ENCODE data around the gene AGPAT2.

Gene AGPAT2

GRCh38 chr9:136686534-136686793, 793 bp downstream of the AGPAT2 start:
- DNase-seq, result no peak

DNA sequence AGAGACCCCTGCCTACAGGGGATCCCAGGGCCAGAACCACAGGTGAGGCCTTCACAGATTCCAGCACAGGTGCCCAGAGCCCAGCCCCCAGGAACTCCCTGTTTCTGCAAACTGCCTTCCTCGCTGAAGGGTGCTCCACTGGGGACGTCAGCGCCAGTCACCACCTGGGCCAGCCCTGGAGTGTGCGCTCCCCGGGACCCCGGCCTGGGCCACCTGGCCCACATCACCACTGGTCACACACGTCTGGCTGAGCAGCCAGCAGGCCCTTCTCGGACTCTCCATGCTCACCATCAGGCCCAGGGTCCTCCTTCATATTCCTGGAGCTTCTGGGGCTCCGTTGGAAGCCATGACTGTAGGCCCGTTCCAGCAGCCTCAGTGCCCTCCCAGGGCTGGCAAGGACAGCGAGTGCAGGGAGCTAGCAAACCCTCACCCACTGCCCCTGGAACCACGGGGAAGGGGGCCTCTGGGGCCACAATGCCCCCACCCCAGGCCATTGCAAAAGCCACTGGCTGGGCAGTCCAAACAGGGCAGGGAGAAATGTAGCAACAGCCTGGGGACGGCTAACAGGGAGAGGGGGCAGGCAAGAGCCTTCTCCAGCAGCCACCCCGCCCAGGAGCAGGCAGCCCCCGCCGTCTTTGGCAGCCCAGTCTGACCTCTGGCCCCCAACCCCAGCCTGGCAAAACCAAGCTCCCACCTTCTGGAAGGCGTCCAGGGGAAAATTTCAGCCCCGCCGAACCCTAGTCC, 1.3 kb downstream of the AGPAT2 start:
- DNase-seq, result no peak

- no peak for DNase-seq
Measured at GRCh38 chr9:136685216-136685615, 2.0 kb downstream of the AGPAT2 start.

GRCh38 chr9:136684799-136685198, 2.5 kb downstream of the AGPAT2 start:
- DNase-seq, result no peak

- no peak for DNase-seq
Measured at GRCh38 chr9:136684339-136684738, 2.9 kb downstream of the AGPAT2 start.

- DNase-seq, result no peak
Measured at GRCh38 chr9:136683755-136684154, 3.5 kb downstream of the AGPAT2 start.

DNA sequence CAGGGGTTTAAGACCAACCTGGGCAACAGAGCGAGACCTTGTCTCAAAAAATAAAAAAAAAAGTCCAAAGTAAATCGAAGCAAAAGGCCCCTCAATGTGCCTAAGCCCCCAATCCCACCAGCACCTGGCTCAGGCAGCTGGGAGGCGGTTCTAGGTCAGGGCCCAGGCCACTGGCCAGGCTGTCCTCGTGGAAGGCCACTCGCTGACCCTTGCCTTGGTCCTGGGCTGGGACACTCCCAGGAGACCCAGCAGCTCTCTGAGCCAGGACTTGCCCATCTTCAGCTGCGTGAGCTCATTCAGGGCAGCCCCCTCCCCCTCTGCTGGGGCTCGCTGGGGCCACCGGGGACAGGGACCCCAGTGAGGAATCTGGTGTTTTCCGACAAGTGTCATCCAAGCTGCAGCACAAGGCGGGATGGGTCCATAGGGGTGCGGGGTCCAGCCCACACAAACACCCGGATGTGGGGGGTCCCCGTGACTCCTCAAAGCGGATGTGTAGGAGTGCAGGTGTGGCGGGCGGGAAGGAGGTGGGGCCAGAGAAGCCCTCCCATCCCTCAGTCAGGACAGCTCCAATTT, 4.0 kb downstream of the AGPAT2 start:
- DNase-seq, result no peak

GRCh38 chr9:136682710-136683109, 4.5 kb downstream of the AGPAT2 start:
- DNase-seq, result no peak

GRCh38 chr9:136681945-136682699, 5.1 kb downstream of the AGPAT2 start:
- no peak for DNase-seq

GRCh38 chr9:136681029-136681428, 6.2 kb downstream of the AGPAT2 start:
- DNase-seq, result no peak

DNA sequence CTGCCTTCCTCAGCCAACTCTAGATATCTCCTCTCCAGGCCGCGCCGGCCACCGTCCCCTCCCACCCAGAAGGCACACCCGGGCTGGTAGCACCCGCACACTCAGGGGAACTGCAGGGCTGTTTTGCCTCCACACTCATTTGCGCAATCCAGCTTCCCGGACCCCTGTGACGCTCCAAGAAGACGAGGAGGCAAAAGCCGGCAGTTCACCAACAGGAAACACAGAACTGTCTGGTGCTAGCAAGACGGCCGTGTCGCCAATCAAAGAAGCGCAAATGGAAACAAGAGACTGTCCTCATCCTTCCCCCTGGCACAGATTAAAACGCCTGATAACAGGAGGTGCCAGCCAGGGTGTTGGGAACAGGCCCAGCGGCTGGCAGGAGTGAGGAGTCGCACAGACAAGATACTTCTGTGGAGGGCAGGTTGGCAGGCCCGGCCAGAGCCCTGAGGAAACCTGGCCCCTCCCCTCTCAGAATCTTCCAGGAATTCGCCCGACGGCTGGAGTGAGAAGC, 7.8 kb downstream of the AGPAT2 start:
- no peak for DNase-seq

- DNase-seq, result no peak
Measured at GRCh38 chr9:136678624-136679023, 8.6 kb downstream of the AGPAT2 start.

DNA sequence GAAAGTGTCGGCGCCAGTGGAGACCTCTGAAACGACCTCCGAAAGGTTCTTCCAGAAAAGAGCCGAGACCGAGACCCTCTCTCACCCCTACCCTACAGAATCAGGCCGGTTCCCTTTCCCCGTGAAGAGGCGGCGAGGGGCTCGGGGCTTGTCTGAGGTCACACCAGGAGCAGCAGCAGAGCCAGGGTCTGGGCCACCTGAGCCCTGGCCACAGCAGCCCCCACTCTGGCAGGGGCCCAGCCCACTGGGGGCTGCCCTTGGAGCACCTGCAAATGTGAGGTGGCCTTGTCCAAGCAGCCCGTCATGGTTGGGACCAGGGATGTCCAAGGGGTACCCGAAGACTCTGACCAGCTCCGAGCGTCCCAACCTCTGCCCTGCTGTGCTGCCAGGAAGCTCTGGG, 9.2 kb downstream of the AGPAT2 start:
- DNase-seq, result no peak

DNA sequence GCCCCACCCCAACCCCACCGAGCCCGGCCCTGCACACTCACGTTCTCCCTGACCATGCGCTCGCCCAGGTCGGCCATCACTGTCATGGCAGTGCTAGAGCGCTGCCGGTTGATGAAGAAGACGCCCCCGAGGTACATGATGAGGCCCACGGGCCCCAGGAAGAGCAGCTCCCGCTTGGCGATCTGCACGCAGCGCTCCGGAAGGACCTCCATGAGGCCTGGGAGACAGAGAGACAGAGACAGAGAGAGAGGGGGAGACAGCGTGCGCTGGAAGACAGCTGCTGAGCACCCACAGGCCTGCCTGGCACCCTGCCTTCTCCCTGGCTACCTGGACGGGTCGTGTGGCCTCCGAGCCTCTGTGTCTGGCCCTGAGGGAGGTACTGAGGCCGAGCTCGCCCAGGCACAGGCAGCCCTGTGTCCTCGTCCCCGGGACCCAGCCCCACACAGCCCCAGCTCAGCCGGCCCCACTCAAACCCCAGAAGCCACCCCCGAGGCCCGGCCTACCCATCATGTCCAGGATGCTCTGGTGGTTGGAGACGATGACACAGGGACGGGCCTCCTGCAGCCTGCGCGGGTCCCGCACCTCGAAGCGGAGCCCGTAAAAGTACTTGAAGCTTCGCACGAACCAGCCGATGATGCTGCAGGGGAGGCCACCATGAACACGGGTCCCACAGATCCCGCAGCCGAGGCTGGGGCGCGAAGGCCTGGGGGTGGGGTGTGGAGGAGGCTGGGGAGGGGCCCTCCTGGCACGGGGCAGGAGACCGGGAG, 10.2 kb downstream of the AGPAT2 start:
- no peak for DNase-seq

- no peak for DNase-seq
Measured at GRCh38 chr9:136676297-136676794, 10.9 kb downstream of the AGPAT2 start.

- no peak for DNase-seq
Measured at GRCh38 chr9:136675477-136676296, 11.6 kb downstream of the AGPAT2 start.

DNA sequence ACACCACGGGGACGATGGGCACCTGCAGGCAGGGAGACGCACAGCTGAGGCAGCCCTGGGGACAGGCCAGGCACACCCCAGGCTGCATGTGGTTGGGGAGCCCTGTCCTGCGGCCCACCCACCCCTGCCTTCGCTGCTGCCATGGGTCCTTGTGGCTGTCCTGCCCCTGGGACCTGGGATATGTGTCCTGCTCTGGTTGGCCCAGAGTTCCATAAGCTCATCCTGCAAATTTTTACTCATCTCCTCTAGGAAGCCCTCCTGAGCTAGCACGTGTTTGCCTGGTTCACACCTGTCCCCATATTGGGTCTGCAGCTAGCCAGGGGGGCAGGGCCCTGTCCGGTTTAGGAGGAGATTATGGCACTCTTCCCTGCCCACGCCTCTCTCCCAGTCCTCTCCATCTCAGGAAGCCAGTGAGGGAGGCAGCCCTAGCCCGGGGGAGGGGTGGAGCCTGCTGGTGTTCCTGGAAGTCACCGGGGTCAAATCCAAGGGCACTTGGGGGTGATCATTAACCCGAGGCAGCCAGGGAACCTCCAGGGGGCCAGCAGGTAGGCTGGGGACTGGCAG, 12.4 kb downstream of the AGPAT2 start:
- DNase-seq, result no peak

- DNase-seq, result no peak
Measured at GRCh38 chr9:136673975-136674785, 13.1 kb downstream of the AGPAT2 start.

DNA sequence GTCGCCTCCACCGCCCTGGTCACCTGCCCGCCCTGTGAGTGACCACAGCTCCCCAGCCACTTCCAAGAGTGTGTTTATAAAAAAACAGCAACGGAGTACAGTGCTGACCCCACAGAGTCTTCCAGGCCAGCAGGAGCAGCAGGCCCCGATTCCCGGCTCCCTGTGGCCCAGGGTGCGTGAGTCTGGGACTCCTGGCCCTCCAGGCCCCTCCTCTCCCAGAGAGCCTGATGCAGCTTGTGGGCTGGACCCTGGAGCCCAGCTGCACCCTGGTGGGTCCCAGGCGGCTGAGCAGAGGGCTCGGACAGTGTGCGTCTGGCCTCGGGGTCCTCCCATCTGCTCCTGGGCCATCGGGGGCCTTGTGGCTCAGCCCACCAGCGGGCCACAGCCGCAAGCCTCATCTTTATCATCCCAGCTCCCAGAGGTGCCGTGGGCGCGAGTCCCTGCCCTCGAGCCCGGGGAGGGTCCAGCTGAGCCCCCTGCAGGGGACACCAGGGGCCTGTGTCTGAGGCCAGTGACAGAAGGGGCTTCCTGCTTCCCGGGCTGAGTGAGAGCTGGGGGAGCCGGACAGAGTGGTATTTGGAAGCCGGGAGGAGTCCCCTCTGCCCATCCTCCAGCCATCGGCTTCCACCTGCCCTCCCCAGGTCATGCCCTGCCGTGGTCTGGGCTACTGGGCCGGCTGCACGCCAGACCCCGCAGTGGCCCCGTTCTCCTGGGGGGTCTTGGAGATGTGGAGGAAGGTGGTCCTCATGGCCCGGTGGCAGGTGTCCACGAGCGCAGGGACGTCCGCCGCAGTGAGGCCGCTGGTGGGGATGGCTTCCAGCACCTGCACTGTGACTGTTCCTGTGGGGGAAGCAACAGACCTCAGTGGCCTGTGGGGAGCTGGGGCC, 13.9 kb downstream of the AGPAT2 start:
- DNase-seq, result no peak

Data from CD4-positive, alpha-beta T cell treated with Interleukin-10 for 1 hour (primary cell).